ENCODE data around the gene SRC.

DNA sequence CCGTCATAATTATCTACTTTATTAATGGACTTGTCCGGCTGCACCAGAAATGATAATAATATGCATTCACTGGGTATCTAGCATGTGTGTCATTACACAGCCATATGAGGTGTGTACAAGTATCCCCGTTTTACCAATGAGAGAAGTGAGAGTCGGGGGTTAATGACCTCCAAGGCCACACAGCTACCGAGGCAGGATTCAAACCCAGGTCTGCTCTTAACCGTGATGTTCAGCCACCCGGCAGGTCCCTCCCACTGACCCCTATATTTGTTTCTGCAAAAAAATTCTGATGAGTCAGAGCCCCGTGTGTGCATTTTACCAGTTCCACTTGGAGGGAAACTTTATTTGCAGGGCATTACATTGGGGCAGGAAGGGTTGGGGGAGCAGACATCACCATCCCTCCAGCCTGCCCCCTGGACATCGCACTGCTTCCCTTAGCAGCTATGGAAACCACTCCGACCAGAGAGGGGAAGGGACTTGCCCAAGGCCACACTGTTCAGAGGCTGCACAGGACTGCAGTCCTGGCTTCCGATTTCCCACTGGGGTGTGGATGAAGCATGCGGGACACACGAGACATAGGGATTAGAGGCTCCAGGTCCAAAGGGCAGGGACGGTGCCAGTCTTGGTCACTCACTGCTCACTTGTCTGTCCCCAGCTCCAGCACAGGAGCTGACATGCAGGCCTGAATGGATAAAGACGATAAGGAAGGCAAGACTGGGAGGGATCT, 10.1 kb upstream of the SRC start:
- TF ChIP-seq, protein P1, sequence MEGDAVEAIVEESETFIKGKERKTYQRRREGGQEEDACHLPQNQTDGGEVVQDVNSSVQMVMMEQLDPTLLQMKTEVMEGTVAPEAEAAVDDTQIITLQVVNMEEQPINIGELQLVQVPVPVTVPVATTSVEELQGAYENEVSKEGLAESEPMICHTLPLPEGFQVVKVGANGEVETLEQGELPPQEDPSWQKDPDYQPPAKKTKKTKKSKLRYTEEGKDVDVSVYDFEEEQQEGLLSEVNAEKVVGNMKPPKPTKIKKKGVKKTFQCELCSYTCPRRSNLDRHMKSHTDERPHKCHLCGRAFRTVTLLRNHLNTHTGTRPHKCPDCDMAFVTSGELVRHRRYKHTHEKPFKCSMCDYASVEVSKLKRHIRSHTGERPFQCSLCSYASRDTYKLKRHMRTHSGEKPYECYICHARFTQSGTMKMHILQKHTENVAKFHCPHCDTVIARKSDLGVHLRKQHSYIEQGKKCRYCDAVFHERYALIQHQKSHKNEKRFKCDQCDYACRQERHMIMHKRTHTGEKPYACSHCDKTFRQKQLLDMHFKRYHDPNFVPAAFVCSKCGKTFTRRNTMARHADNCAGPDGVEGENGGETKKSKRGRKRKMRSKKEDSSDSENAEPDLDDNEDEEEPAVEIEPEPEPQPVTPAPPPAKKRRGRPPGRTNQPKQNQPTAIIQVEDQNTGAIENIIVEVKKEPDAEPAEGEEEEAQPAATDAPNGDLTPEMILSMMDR (IDR thresholded peaks at IDR 0.05; ENCODE audit: insufficient read depth, low read length) = no peak
- TF ChIP-seq REST (IDR thresholded peaks at IDR 0.05; ENCODE audit: insufficient replicate concordance, low read depth) = no peak
- TF ChIP-seq GABPA (IDR thresholded peaks at IDR 0.05; ENCODE audit: low read depth) = no peak
- TF ChIP-seq POLR2AphosphoS5 (IDR thresholded peaks at IDR 0.05; ENCODE audit: low read depth) = no peak
- TF ChIP-seq SPI1 (IDR thresholded peaks at IDR 0.05; ENCODE audit: borderline replicate concordance, low read depth) = no peak

All from HL-60 (cell line).